ENCODE measurements around the gene GPR15. TPM values are rescaled to one million over a fixed set of nuclear protein-coding genes. Genes with fewer than 3 reads are reported as not detected.
"Not testable (repeated sequence)": the region's sequence is repeated elsewhere in the genome, so short reads cannot be mapped to it uniquely, and the experiment has no call there.

GPR15 gene
- total RNA-seq, 2 donors from 2014 or later, result not detected

GRCh38 chr3:98554580-98554979 lies 22.8 kb downstream of the GPR15 start:
- DNase-seq (ENCODE audit: low spot score), result no peak
- H3K36me3 ChIP-seq, result no peaks in the 10 kb centered on the region
- no peaks in the 10 kb centered on the region for H3K27me3 ChIP-seq

DNA sequence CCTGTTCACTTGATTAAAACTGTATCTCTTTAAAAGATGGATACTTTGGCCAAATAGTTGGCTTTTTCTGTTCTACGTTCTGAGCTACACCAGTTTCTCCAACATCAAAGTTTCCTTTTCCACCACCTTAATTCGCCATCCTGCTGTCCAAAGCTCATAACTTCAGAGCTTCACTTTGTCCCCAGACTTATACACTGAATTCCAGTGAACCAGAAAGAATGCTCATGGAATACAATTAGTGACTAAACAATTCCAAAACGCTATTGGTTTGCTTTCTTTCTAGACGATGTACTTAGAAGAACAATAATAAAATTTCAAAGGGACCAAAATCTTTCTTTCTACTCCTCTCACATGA lies 23.2 kb downstream of the GPR15 start:
- H3K27ac ChIP-seq, result no peak overlapping the region
- DNase-seq (ENCODE audit: low spot score), result no peak
- no peaks in the 10 kb centered on the region for H3K36me3 ChIP-seq
- no peaks in the 10 kb centered on the region for H3K4me1 ChIP-seq
- TF ChIP-seq, protein P1, sequence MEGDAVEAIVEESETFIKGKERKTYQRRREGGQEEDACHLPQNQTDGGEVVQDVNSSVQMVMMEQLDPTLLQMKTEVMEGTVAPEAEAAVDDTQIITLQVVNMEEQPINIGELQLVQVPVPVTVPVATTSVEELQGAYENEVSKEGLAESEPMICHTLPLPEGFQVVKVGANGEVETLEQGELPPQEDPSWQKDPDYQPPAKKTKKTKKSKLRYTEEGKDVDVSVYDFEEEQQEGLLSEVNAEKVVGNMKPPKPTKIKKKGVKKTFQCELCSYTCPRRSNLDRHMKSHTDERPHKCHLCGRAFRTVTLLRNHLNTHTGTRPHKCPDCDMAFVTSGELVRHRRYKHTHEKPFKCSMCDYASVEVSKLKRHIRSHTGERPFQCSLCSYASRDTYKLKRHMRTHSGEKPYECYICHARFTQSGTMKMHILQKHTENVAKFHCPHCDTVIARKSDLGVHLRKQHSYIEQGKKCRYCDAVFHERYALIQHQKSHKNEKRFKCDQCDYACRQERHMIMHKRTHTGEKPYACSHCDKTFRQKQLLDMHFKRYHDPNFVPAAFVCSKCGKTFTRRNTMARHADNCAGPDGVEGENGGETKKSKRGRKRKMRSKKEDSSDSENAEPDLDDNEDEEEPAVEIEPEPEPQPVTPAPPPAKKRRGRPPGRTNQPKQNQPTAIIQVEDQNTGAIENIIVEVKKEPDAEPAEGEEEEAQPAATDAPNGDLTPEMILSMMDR (IDR thresholded peaks at IDR 0.05), result no peak
- H3K27me3 ChIP-seq, result no peaks in the 10 kb centered on the region
- no peak overlapping the region for H3K4me3 ChIP-seq
- no peaks in the 10 kb centered on the region for H3K9me3 ChIP-seq

More at GRCh38 chr3:98554580-98554979, 22.8 kb downstream of the GPR15 start:
- H3K9me3 ChIP-seq, result no peaks in the 10 kb centered on the region
- no peaks in the 10 kb centered on the region for H3K4me1 ChIP-seq
- no peak overlapping the region for H3K4me3 ChIP-seq
- no peak overlapping the region for H3K27ac ChIP-seq
- TF ChIP-seq, protein P1 (IDR thresholded peaks at IDR 0.05), result no peak

DNA sequence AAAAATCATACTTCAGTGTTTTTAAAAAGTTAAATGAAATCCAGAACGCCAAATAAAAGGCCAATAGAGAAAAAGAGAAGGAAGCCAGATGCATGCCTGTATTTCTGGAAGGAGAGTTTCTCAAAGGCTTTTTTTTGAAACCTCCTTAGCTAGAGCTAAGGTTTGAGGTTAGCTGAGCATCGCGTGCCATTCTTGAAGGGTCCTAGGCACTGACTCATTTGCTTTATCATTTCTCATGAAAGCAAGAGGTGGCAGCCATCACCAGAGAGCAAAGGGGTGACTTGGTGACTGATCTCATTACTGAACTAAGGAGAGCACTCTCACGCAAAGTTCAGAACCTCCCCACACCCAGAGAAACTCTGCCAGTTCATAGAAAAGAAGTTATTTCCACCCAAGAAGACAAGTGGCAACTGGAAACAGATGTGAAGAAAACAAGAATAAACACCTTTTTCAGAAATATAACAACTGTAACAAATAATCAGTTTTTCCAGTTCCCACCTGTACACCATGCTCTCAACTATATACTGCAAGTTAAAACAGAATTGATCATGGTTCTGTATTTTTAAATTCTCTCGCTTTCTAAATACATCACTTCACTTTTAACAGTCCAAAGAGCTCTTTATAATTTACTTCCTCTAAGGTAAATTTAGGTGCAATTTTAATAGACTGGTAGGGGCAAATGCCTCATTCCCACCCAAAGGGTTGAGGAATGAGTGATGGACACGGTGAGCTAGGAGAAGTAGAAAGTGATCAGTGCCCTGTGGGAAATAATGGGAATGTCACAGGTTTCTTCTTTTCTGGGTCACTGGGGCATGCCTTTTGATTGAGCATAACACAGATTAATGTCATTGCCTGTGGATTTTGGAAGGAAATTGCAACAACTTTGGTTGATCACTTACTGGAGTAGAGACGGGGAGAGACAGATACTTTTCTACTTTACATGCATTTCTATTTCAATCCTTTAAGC lies 24.7 kb downstream of the GPR15 start:
- Histone ChIP-seq H3K36me3 (no peaks in the 10 kb centered on the region), H3K4me3 (no peak overlapping the region), H3K4me1 (no peaks in the 10 kb centered on the region), H3K27ac (no peak overlapping the region), H3K27me3 (no peaks in the 10 kb centered on the region), H3K9me3 (no peaks in the 10 kb centered on the region)
- TF ChIP-seq, protein P1 (IDR thresholded peaks at IDR 0.05), result no peak
- DNase-seq (ENCODE audit: low spot score), result no peak

DNA sequence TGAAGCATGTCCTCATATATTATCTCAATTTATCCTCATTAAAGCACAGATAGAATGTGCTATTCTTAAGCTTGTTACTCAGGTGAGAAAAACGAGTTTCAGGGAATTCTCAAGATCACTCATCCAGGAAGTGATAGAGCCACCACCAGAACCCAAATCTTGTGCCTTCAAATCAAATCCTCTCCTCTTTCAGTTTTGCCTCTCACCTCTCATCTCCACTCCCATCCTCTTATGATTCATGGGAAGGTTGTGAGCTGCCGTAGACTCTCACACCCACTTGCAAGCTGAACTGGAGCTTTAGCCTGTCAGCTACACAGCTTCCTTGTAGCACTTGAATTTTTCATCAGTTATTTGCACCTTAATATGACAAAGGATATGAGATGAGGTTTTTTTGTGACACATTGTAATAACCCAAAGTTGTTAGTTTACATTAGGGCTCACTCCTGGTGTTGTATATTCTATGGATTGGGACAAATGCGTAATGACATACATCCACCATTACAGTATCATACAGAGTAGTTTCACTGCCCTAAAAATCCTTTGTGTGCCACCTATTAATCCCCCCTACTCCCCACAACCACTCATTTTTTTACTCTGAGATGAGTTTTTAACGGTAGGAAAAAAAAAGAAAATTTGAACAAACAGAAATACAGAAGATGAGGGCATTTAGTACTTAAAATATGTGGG lies 25.7 kb downstream of the GPR15 start:
- Histone ChIP-seq H3K4me1 (no peaks in the 10 kb centered on the region), H3K36me3 (no peaks in the 10 kb centered on the region), H3K9me3 (no peaks in the 10 kb centered on the region), H3K4me3 (no peak overlapping the region), H3K27ac (no peak overlapping the region), H3K27me3 (no peaks in the 10 kb centered on the region)
- TF ChIP-seq, protein P1 (IDR thresholded peaks at IDR 0.05), result no peak
- DNase-seq (ENCODE audit: low spot score), result no peak

GRCh38 chr3:98558100-98558827 lies 26.5 kb downstream of the GPR15 start:
- H3K4me3 ChIP-seq, result no peak overlapping the region
- TF ChIP-seq, protein P1 (IDR thresholded peaks at IDR 0.05), result no peak

GRCh38 chr3:98559769-98560168 lies 28.0 kb downstream of the GPR15 start:
- DNase-seq (ENCODE audit: low spot score); H3K4me1 ChIP-seq; H3K4me3 ChIP-seq; H3K27me3 ChIP-seq; H3K9me3 ChIP-seq; H3K27ac ChIP-seq; H3K36me3 ChIP-seq: not testable (repeated sequence)

More at GRCh38 chr3:98558100-98558827, 26.5 kb downstream of the GPR15 start:
- H3K27me3 ChIP-seq, result no peaks in the 10 kb centered on the region
- H3K36me3 ChIP-seq, result no peaks in the 10 kb centered on the region
- no peaks in the 10 kb centered on the region for H3K4me1 ChIP-seq
- DNase-seq (ENCODE audit: low spot score), result no peak
- no peak overlapping the region for H3K27ac ChIP-seq
- no peaks in the 10 kb centered on the region for H3K9me3 ChIP-seq
